Stomach (tissue), 4 donors: ENCODE data around the gene LUZP1.

ENCODE experiments used
- CTCF ChIP-seq, 7 experiments: fragments of 450-650 bp in 4 of 7; fragments of 200-600 bp in 3 of 7; sonication (generic) in 3 of 7; IDR thresholded peaks; one replicate each; pipeline ENCODE4 v1.5.1; 2016 to 2019; ENCODE audit warnings: antibody characterized with exemption in 7 of 7, control low read depth in 2 of 7, mild to moderate bottlenecking in 1 of 7
- EP300 ChIP-seq: sonication (generic); formaldehyde crosslinking; IDR thresholded peaks from one replicate; pipeline ENCODE4 v1.6.1; 2017; ENCODE audit warnings: antibody characterized with exemption
- POLR2A ChIP-seq, 4 donors: fragments of 450-650 bp; IDR thresholded peaks; one replicate each; pipeline ENCODE4 v1.6.1; 2016; ENCODE audit warnings: antibody characterized with exemption in 4 of 4, control low read depth in 2 of 4, mild to moderate bottlenecking in 1 of 4, moderate library complexity in 1 of 4
- POLR2AphosphoS5 ChIP-seq, 3 donors: sonication (generic); formaldehyde crosslinking; IDR thresholded peaks; one replicate each; pipeline ENCODE4 v1.6.1; 2016; ENCODE audit warnings: antibody characterized with exemption in 3 of 3

- TF ChIP-seq CTCF (IDR thresholded peaks at IDR 0.05) (no peak), EP300 (no peak), POLR2AphosphoS5 (IDR thresholded peaks at IDR 0.05) (no peak), POLR2A (IDR thresholded peaks at IDR 0.05) (no peak)
Observed at GRCh38 chr1:23210963-23211362, 42.3 kb upstream of the LUZP1 start.
